Peyer's patch (tissue), 4 donors: Measurements from ENCODE around the gene C19orf47. TPM values are rescaled to one million over a fixed set of nuclear protein-coding genes. Genes with fewer than 3 reads are reported as not detected.

Experiments
- DNase-seq, 3 donors: peaks; one replicate each; pipeline ENCODE4 v3.0.0-alpha.2; 2017 to 2019
- H3K27ac ChIP-seq, 4 donors: fragments of 200-600 bp; sonication (generic); one replicate each; pipeline ENCODE4 v1.5.1; 2016 to 2019
- H3K27me3 ChIP-seq, 2 donors: fragments of 200-600 bp; sonication (generic); one replicate each; pipeline ENCODE4 v1.5.1; 2019
- H3K36me3 ChIP-seq, 3 donors: fragments of 200-600 bp; sonication (generic); one replicate each; pipeline ENCODE4 v1.5.1; 2016 to 2019
- H3K4me1 ChIP-seq, 4 donors: fragments of 200-600 bp; sonication (generic); one replicate each; pipeline ENCODE4 v1.5.1; 2016 to 2019
- H3K4me3 ChIP-seq, 4 donors: fragments of 200-600 bp; sonication (generic); 1 replicate in 3 of 4; 2 replicates in 1 of 4; pipeline ENCODE4 v1.5.1; 2016 to 2019; ENCODE audit warnings: mild to moderate bottlenecking in 1 of 4
- H3K9me3 ChIP-seq, 4 donors: fragments of 200-600 bp; sonication (generic); one replicate each; pipeline ENCODE4 v1.5.1; 2016 to 2019; ENCODE audit warnings: mild to moderate bottlenecking in 1 of 4
- CTCF ChIP-seq, 6 experiments: fragments of 450-650 bp in 4 of 6; fragments of 200-600 bp in 2 of 6; sonication (generic) in 1 of 6; IDR thresholded peaks; one replicate each; pipeline ENCODE4 v1.5.1; 2017 to 2019; ENCODE audit warnings: antibody characterized with exemption in 6 of 6, mild to moderate bottlenecking in 3 of 6, moderate library complexity in 1 of 6
- POLR2A ChIP-seq, 2 donors: fragments of 450-650 bp; IDR thresholded peaks; one replicate each; pipeline ENCODE4 v1.5.1; 2017; ENCODE audit warnings: antibody characterized with exemption in 2 of 2, mild to moderate bottlenecking in 2 of 2, moderate library complexity in 2 of 2
- total RNA-seq, 4 donors: library from RNA; depleted of rRNA; stranded (reverse); fragments of >200 nt; gene quantifications; one replicate each; pipeline ENCODE4 v1.1.0, GENCODE V29; 2016

C19orf47 gene
- total RNA-seq, 4 donors from 2014 or later: 5.8 to 11.3 (median 9.9) TPM

GRCh38 chr19:40322271-40322610 lies 26.0 kb downstream of the C19orf47 start:
- TF ChIP-seq CTCF (IDR thresholded peaks at IDR 0.05) (no peak), POLR2A (IDR thresholded peaks at IDR 0.05) (no peak)
- no peak overlapping the region for H3K4me3 ChIP-seq
- H3K4me1 ChIP-seq: no peaks in the 10 kb centered on the region
- H3K27me3 ChIP-seq: no peaks in the 10 kb centered on the region
- peaks cover 0 to 68% (median 0%) of the 10 kb centered on the region in 3 donors for H3K36me3 ChIP-seq
- H3K9me3 ChIP-seq: no peaks in the 10 kb centered on the region
- no peak for DNase-seq
- no peak overlapping the region for H3K27ac ChIP-seq

GRCh38 chr19:40321566-40322270 lies 26.5 kb downstream of the C19orf47 start:
- Histone ChIP-seq H3K27me3 (no peaks in the 10 kb centered on the region), H3K27ac (no peak overlapping the region), H3K36me3 (peaks cover 0 to 65% (median 0%) of the 10 kb centered on the region in 3 donors), H3K4me1 (no peaks in the 10 kb centered on the region), H3K9me3 (no peaks in the 10 kb centered on the region), H3K4me3 (no peak overlapping the region)
- DNase-seq: no peak
- TF ChIP-seq CTCF (IDR thresholded peaks at IDR 0.05): no peak

- Histone ChIP-seq H3K9me3 (no peaks in the 10 kb centered on the region), H3K4me3 (no peak overlapping the region), H3K27me3 (no peaks in the 10 kb centered on the region), H3K4me1 (no peaks in the 10 kb centered on the region), H3K27ac (no peak overlapping the region), H3K36me3 (peaks cover 0 to 58% (median 0%) of the 10 kb centered on the region in 3 donors)
- DNase-seq: no peak
- TF ChIP-seq CTCF (IDR thresholded peaks at IDR 0.05): no peak
- no peak for TF ChIP-seq POLR2A (IDR thresholded peaks at IDR 0.05)
Measured at GRCh38 chr19:40321076-40321475, 27.1 kb downstream of the C19orf47 start.

- TF ChIP-seq POLR2A (IDR thresholded peaks at IDR 0.05) (no peak), CTCF (IDR thresholded peaks at IDR 0.05) (no peak)
- Histone ChIP-seq H3K9me3 (no peaks in the 10 kb centered on the region), H3K27me3 (no peaks in the 10 kb centered on the region), H3K4me1 (no peaks in the 10 kb centered on the region), H3K4me3 (no peak overlapping the region), H3K27ac (no peak overlapping the region), H3K36me3 (peaks cover 0 to 53% (median 0%) of the 10 kb centered on the region in 3 donors)
- DNase-seq: no peak
Measured at GRCh38 chr19:40320558-40320935, 27.6 kb downstream of the C19orf47 start.

- Histone ChIP-seq H3K36me3 (peaks cover 0 to 21% (median 0%) of the 10 kb centered on the region in 3 donors), H3K4me1 (no peaks in the 10 kb centered on the region), H3K4me3 (no peak overlapping the region), H3K27ac (no peak overlapping the region), H3K9me3 (no peaks in the 10 kb centered on the region), H3K27me3 (no peaks in the 10 kb centered on the region)
- TF ChIP-seq CTCF (IDR thresholded peaks at IDR 0.05) (no peak), POLR2A (IDR thresholded peaks at IDR 0.05) (no peak)
- DNase-seq: no peak
Measured at GRCh38 chr19:40317338-40317737, 30.9 kb downstream of the C19orf47 start.
